Measurements from ENCODE around the gene SLC35F5. TPM values are rescaled to one million over a fixed set of nuclear protein-coding genes. Genes with fewer than 3 reads are reported as not detected.

The SLC35F5 gene
- total and polyA plus RNA-seq, 2 donors = 29.0 to 32.4 TPM

DNA sequence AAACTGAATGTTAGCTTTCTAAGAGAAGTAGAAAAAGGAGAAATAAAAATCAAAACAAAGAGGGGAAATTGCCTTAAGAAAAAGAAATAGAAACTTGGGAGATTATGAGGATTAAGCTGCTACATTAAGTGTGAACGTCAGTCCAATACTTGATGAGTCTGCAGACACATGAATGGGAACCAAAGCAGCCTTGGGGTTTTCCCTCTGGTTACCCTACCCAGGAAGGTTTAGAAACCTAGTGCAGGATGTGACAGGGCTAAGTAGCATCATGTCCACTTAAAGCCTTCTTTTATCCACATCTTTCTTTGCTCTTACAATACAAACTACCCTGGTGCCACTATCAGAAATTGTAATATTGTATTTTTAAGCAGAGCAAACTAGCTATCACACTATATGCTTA is 22.3 kb downstream of the SLC35F5 start:
- Histone ChIP-seq H3K4me1 (ENCODE audit: control insufficient read depth in 2 of 2, insufficient read depth in 2 of 2, low read length in 2 of 2) (no peaks in the 10 kb centered on the region), H3K9me3 (ENCODE audit: control insufficient read depth in 2 of 2, insufficient read depth in 1 of 2, low read length in 1 of 2) (no peaks in the 10 kb centered on the region), H3K27me3 (ENCODE audit: control insufficient read depth in 2 of 2, insufficient read depth in 1 of 2, low read length in 1 of 2) (no peaks in the 10 kb centered on the region), H3K4me3 (ENCODE audit: low read length in 2 of 2) (no peak overlapping the region), H3K27ac (ENCODE audit: low read depth in 1 of 2, low read length in 1 of 2) (no peak overlapping the region), H3K36me3 (ENCODE audit: control insufficient read depth in 2 of 2, insufficient read depth in 2 of 2, low read length in 1 of 2) (peaks cover 0 to 11% of the 10 kb centered on the region in 2 donors)
- 96% methylated on average over 1 of the region's 1 CpG for WGBS
- DNase-seq (ENCODE audit: low read depth in 6 of 9, low spot score in 9 of 9) = peak in 1 of 9 donors; percentile 2

DNA sequence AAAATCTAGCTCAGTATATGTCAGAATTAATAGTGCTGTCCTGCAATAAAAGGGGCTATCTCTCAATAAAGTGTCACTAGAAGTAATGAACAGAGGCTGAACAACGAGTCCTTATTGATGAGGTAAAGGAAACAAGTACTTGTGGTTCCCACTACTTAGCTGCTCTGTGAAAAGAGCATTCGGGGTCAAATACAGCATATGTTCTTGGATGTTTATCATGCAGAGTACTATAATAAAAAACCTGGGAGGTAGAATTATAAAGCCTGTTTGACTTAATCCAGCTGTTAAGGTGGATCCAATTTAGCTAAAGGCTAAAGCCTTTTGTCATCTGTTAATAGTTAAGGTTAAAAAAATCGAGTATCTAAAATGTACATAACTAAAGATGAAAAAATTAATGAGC is 32.4 kb downstream of the SLC35F5 start:
- Histone ChIP-seq H3K4me1 (ENCODE audit: control insufficient read depth in 2 of 2, insufficient read depth in 2 of 2, low read length in 2 of 2) (no peaks in the 10 kb centered on the region), H3K27me3 (ENCODE audit: control insufficient read depth in 2 of 2, insufficient read depth in 1 of 2, low read length in 1 of 2) (no peaks in the 10 kb centered on the region), H3K4me3 (ENCODE audit: low read length in 2 of 2) (no peak overlapping the region), H3K27ac (ENCODE audit: low read depth in 1 of 2, low read length in 1 of 2) (no peak overlapping the region), H3K36me3 (ENCODE audit: control insufficient read depth in 2 of 2, insufficient read depth in 2 of 2, low read length in 1 of 2) (peaks cover 6 to 18% of the 10 kb centered on the region in 2 donors), H3K9me3 (ENCODE audit: control insufficient read depth in 2 of 2, insufficient read depth in 1 of 2, low read length in 1 of 2) (no peaks in the 10 kb centered on the region)
- 96% methylated on average over 3 of the region's 3 CpGs for WGBS
- DNase-seq (ENCODE audit: low read depth in 6 of 9, low spot score in 9 of 9) = no peak

DNA sequence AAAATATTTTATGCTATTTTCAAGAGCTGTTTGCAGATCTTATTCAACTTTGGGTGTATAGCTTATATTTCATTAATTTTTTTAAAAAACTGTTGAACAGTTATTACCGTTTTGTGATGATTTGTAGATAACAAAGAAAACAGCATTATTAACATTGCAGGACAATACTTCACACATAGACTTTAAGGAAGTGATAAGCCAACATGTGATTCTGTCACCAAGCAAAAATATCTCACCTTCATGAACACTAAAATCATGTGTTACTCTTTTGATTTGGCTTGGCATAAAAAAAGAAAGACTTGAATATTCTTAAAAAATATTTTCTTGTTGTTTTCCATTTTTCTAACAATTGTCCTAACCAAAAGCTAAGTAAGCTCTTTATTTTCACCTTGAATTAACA is 33.0 kb downstream of the SLC35F5 start:
- WGBS = 99% methylated on average over 1 of the region's 1 CpG
- Histone ChIP-seq H3K27ac (ENCODE audit: low read depth in 1 of 2, low read length in 1 of 2) (no peak overlapping the region), H3K36me3 (ENCODE audit: control insufficient read depth in 2 of 2, insufficient read depth in 2 of 2, low read length in 1 of 2) (peaks cover 3 to 16% of the 10 kb centered on the region in 2 donors), H3K9me3 (ENCODE audit: control insufficient read depth in 2 of 2, insufficient read depth in 1 of 2, low read length in 1 of 2) (no peaks in the 10 kb centered on the region), H3K4me1 (ENCODE audit: control insufficient read depth in 2 of 2, insufficient read depth in 2 of 2, low read length in 2 of 2) (no peaks in the 10 kb centered on the region), H3K4me3 (ENCODE audit: low read length in 2 of 2) (no peak overlapping the region), H3K27me3 (ENCODE audit: control insufficient read depth in 2 of 2, insufficient read depth in 1 of 2, low read length in 1 of 2) (no peaks in the 10 kb centered on the region)
- no peak for DNase-seq (ENCODE audit: low read depth in 6 of 9, low spot score in 9 of 9)

DNA sequence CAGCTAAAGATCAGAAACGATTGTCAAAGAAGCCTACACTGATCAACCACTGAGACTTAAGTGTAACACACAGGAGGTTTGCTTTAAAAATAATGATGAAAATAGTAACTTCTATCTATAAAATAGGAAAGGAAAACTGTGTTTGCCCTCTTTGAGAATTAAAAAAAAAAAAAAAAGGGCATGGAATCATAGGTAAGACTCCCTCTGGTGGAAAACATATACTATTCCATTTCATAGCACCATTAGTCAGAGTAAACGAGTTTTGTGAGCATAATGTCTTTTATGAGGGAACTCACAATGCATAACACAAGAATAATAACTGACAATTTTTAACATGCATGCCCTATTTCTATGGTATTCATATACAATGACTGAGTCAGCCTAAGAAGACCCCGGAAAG is 36.3 kb downstream of the SLC35F5 start:
- WGBS = 75% methylated on average over 3 of the region's 3 CpGs
- H3K27me3 ChIP-seq (ENCODE audit: control insufficient read depth in 2 of 2, insufficient read depth in 1 of 2, low read length in 1 of 2) = no peaks in the 10 kb centered on the region
- peaks cover 10 to 11% of the 10 kb centered on the region in 2 donors for H3K36me3 ChIP-seq (ENCODE audit: control insufficient read depth in 2 of 2, insufficient read depth in 2 of 2, low read length in 1 of 2)
- H3K4me1 ChIP-seq (ENCODE audit: control insufficient read depth in 2 of 2, insufficient read depth in 2 of 2, low read length in 2 of 2) = no peaks in the 10 kb centered on the region
- H3K4me3 ChIP-seq (ENCODE audit: low read length in 2 of 2) = no peak overlapping the region
- H3K27ac ChIP-seq (ENCODE audit: low read depth in 1 of 2, low read length in 1 of 2) = no peak overlapping the region
- DNase-seq (ENCODE audit: low read depth in 6 of 9, low spot score in 9 of 9) = peak in 1 of 9 donors; percentile 4
- no peaks in the 10 kb centered on the region for H3K9me3 ChIP-seq (ENCODE audit: control insufficient read depth in 2 of 2, insufficient read depth in 1 of 2, low read length in 1 of 2)

DNA sequence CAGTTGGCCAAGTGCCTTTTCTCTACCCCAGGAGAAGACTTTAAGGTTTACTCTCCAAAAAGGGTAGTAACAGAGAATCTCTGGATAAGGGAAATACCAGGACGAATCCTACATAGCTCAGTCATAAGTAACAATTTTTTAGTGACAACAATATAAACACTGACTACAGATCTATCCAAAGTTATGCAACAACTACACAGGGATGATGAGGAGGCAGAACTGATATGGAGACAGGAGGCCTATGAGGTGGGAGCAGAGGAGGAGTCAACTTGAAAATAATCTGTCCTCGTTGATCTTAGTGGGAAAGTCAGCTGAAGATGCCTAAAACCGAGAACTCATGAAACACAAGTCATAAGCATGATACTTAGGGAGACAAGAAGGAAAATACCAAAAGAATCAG is 40.2 kb downstream of the SLC35F5 start:
- Histone ChIP-seq H3K9me3 (ENCODE audit: control insufficient read depth in 2 of 2, insufficient read depth in 1 of 2, low read length in 1 of 2) (no peaks in the 10 kb centered on the region), H3K36me3 (ENCODE audit: control insufficient read depth in 2 of 2, insufficient read depth in 2 of 2, low read length in 1 of 2) (peaks cover 7 to 9% of the 10 kb centered on the region in 2 donors), H3K27me3 (ENCODE audit: control insufficient read depth in 2 of 2, insufficient read depth in 1 of 2, low read length in 1 of 2) (no peaks in the 10 kb centered on the region), H3K27ac (ENCODE audit: low read depth in 1 of 2, low read length in 1 of 2) (no peak overlapping the region), H3K4me3 (ENCODE audit: low read length in 2 of 2) (no peak overlapping the region), H3K4me1 (ENCODE audit: control insufficient read depth in 2 of 2, insufficient read depth in 2 of 2, low read length in 2 of 2) (no peaks in the 10 kb centered on the region)
- WGBS = 96% methylated on average over 3 of the region's 3 CpGs
- DNase-seq (ENCODE audit: low read depth in 6 of 9, low spot score in 9 of 9) = no peak

DNA sequence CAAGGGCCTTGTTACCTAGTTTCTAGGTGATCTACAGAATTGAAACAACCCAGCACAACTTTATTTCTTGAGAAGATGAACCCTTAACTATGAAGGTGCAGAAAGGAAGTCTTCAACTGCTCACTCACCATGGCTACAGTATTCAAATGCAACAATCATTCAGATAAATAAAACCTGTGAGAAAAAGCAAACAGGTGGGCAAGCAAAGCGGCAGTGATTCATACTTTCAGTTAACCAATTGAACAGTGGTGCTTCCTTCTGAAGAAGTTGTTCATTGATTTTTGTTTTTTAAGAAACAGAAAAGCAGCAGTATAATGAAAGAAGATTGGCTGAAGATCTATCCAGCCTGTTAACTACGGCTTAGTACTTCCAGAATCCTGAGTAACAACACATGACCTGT is 43.5 kb downstream of the SLC35F5 start:
- H3K9me3 ChIP-seq (ENCODE audit: control insufficient read depth in 2 of 2, insufficient read depth in 1 of 2, low read length in 1 of 2) = no peaks in the 10 kb centered on the region
- H3K27me3 ChIP-seq (ENCODE audit: control insufficient read depth in 2 of 2, insufficient read depth in 1 of 2, low read length in 1 of 2) = no peaks in the 10 kb centered on the region
- no peak overlapping the region for H3K27ac ChIP-seq (ENCODE audit: low read depth in 1 of 2, low read length in 1 of 2)
- DNase-seq (ENCODE audit: low read depth in 6 of 9, low spot score in 9 of 9) = no peak
- WGBS = 100% methylated on average over 2 of the region's 2 CpGs
- H3K36me3 ChIP-seq (ENCODE audit: control insufficient read depth in 2 of 2, insufficient read depth in 2 of 2, low read length in 1 of 2) = peaks cover 4 to 7% of the 10 kb centered on the region in 2 donors
- H3K4me3 ChIP-seq (ENCODE audit: low read length in 2 of 2) = no peak overlapping the region
- H3K4me1 ChIP-seq (ENCODE audit: control insufficient read depth in 2 of 2, insufficient read depth in 2 of 2, low read length in 2 of 2) = no peaks in the 10 kb centered on the region

DNA sequence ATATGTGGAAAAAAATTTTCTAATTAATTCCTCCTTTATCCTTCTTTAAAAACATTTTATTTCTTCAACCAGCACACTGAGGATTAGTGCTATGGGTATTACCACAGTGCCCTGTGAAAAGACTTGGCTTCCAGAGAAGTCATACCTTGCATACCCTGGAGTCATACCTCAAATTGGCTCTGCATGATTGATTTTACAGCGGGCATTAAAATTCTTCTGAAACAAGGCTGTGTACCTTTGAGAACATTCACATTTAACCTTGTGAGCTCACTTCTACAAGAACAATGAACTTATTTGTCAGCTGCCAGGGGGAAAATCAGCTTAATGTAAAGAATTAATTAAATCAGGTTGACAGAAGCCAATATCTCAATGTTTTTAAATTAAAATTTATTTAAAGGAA is 44.6 kb downstream of the SLC35F5 start:
- Histone ChIP-seq H3K36me3 (ENCODE audit: control insufficient read depth in 2 of 2, insufficient read depth in 2 of 2, low read length in 1 of 2) (peaks cover 0 to 7% of the 10 kb centered on the region in 2 donors), H3K27ac (ENCODE audit: low read depth in 1 of 2, low read length in 1 of 2) (no peak overlapping the region), H3K9me3 (ENCODE audit: control insufficient read depth in 2 of 2, insufficient read depth in 1 of 2, low read length in 1 of 2) (no peaks in the 10 kb centered on the region), H3K4me3 (ENCODE audit: low read length in 2 of 2) (no peak overlapping the region), H3K4me1 (ENCODE audit: control insufficient read depth in 2 of 2, insufficient read depth in 2 of 2, low read length in 2 of 2) (no peaks in the 10 kb centered on the region), H3K27me3 (ENCODE audit: control insufficient read depth in 2 of 2, insufficient read depth in 1 of 2, low read length in 1 of 2) (no peaks in the 10 kb centered on the region)
- 95% methylated on average over 1 of the region's 1 CpG for WGBS
- DNase-seq (ENCODE audit: low read depth in 6 of 9, low spot score in 9 of 9) = no peak

DNA sequence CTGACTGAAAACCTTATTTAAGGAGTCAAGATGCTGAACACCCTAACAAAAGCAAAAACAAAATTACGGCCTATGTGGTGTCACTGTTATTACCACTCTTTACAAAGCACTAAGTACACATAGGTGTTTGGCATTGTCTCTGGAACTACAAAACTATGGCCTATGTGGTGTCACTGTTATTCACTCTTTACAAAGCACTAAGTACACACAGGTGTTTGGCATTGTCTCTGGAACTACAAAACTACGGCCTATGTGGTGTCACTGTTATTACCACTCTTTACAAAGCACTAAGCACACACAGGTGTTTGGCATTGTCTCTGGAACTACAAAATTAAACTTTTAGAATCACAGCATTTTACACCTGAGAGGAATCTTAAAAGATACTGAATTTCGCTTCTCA is 47.4 kb downstream of the SLC35F5 start:
- no peak overlapping the region for H3K4me3 ChIP-seq (ENCODE audit: low read length in 2 of 2)
- H3K27ac ChIP-seq (ENCODE audit: low read depth in 1 of 2, low read length in 1 of 2) = no peak overlapping the region
- H3K4me1 ChIP-seq (ENCODE audit: control insufficient read depth in 2 of 2, insufficient read depth in 2 of 2, low read length in 2 of 2) = no peaks in the 10 kb centered on the region
- H3K27me3 ChIP-seq (ENCODE audit: control insufficient read depth in 2 of 2, insufficient read depth in 1 of 2, low read length in 1 of 2) = no peaks in the 10 kb centered on the region
- 97% methylated on average over 3 of the region's 3 CpGs for WGBS
- no peak for DNase-seq (ENCODE audit: low read depth in 6 of 9, low spot score in 9 of 9)
- H3K9me3 ChIP-seq (ENCODE audit: control insufficient read depth in 2 of 2, insufficient read depth in 1 of 2, low read length in 1 of 2) = no peaks in the 10 kb centered on the region
- H3K36me3 ChIP-seq (ENCODE audit: control insufficient read depth in 2 of 2, insufficient read depth in 2 of 2, low read length in 1 of 2) = peaks cover 4 to 7% of the 10 kb centered on the region in 2 donors

DNA sequence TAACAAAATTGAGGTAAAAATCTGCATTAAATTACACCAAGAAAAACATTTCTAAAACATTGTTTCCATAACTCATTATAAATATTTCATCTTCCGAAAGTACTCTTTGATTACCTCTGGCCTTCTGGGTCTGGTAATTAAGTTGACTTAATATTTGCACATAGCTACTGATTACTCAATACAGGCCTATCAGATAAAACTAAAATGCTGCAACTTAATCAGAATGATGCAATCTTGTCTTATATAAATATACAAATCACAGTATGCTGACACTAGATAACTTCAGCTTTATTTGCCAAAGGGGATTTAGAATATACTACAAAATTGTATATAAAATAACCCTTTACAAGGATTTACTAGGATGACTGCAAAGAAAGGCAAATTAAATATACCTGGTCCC is 49.3 kb downstream of the SLC35F5 start:
- no peak for DNase-seq (ENCODE audit: low read depth in 6 of 9, low spot score in 9 of 9)
- Histone ChIP-seq H3K36me3 (ENCODE audit: control insufficient read depth in 2 of 2, insufficient read depth in 2 of 2, low read length in 1 of 2) (peaks cover 0 to 4% of the 10 kb centered on the region in 2 donors), H3K4me1 (ENCODE audit: control insufficient read depth in 2 of 2, insufficient read depth in 2 of 2, low read length in 2 of 2) (no peaks in the 10 kb centered on the region), H3K27me3 (ENCODE audit: control insufficient read depth in 2 of 2, insufficient read depth in 1 of 2, low read length in 1 of 2) (no peaks in the 10 kb centered on the region), H3K9me3 (ENCODE audit: control insufficient read depth in 2 of 2, insufficient read depth in 1 of 2, low read length in 1 of 2) (no peaks in the 10 kb centered on the region), H3K27ac (ENCODE audit: low read depth in 1 of 2, low read length in 1 of 2) (no peak overlapping the region), H3K4me3 (ENCODE audit: low read length in 2 of 2) (no peak overlapping the region)
- 46% methylated on average over 1 of the region's 1 CpG for whole genome bisulfite sequencing

DNA sequence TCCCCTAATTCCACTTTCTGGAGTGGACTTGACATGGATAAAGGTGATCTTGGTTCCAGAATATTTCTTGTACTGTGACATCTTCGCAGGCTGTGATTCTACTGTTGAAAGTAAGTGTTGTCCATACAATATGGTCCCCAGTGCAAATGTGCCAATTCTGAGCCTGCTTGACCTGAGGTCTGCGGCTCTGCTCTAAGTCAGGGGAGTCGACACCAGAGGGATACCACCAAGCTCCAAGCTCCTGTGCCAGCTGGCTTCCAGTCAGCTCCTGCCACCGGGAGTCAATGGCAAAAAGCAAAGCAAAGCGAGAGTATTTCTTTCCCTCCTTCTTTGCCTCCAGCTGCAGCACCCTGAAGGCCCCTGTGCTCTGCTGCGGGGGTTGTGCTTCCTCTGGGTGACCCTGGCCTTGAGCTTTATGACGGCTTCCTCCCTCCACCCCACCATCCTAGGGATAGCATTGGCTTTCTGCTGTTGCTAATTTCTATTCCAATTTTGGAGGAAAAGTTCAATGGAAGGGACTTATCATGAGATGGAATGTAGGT is 50.4 kb downstream of the SLC35F5 start:
- Histone ChIP-seq H3K4me3 (ENCODE audit: low read length in 2 of 2) (no peak overlapping the region), H3K36me3 (ENCODE audit: control insufficient read depth in 2 of 2, insufficient read depth in 2 of 2, low read length in 1 of 2) (peaks cover 0 to 4% of the 10 kb centered on the region in 2 donors), H3K27ac (ENCODE audit: low read depth in 1 of 2, low read length in 1 of 2) (no peak overlapping the region), H3K9me3 (ENCODE audit: control insufficient read depth in 2 of 2, insufficient read depth in 1 of 2, low read length in 1 of 2) (no peaks in the 10 kb centered on the region), H3K4me1 (ENCODE audit: control insufficient read depth in 2 of 2, insufficient read depth in 2 of 2, low read length in 2 of 2) (no peaks in the 10 kb centered on the region), H3K27me3 (ENCODE audit: control insufficient read depth in 2 of 2, insufficient read depth in 1 of 2, low read length in 1 of 2) (no peaks in the 10 kb centered on the region)
- 91% methylated on average over 7 of the region's 7 CpGs for WGBS
- DNase-seq (ENCODE audit: low read depth in 6 of 9, low spot score in 9 of 9) = no peak
